ENCODE measurements around the gene SHOC2.

The SHOC2 gene

DNA sequence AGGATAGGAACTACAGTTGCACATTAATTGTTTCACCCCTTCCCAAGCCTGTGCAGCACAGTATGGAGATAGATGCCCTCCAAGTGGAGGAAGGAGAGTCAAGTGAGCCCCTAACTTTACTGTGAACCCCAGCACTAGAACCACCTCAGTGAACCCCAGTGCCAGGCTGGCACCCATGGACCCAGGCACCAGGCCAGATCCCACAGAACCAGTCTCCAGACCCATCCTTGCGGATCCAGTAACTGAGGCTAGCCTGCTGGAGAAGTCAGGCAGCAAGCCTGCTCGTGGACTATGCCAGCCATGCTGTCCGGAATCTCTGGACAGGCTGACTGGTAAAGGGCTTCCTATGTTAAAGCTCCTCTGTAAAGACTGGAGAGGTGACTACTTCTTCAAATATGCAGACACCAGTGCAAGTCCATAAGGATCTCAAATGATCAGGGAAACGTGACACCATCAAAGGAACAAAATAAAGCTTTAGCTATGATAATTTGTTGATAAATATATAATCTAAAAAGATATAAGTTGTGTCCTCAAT, 27.7 kb downstream of the SHOC2 start:
- no peak for DNase-seq

DNA sequence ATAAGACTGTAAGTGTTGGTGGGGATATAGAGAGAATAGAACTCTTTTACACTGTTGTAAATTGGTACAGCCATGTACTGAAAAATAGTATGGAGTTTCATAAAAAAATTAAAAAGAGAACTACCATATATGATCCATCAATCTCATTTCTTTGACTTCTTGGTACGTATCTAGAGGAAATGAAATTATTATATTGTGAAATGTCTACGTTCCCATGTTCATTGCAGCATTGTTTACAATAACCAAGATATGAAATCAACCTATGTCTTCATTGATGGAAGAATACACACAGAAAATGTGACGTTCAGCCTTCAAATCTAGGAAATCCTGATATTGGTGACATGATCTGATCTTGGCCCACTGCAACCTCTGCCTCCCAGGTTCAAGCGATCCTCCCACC, 32.0 kb downstream of the SHOC2 start:
- DNase-seq: no peak

DNA sequence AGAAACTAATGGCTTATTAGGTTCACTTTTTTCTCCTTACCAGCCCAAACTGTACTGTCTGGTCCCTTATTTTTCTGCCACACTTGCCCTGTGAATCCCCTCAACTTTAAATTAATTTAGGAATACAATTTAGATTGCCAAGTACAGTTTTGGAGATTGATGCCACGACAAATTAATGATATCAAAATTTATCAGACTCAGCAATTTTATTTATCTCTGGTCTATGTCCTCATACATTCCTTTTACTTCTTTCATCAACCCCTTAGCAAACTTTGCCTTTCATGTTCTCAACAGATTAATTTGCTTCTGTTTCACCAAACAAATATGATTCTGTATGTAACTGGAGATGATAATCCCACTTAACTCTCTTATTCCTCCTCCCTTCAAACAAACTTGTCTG, 38.2 kb downstream of the SHOC2 start:
- no peak for DNase-seq

DNA sequence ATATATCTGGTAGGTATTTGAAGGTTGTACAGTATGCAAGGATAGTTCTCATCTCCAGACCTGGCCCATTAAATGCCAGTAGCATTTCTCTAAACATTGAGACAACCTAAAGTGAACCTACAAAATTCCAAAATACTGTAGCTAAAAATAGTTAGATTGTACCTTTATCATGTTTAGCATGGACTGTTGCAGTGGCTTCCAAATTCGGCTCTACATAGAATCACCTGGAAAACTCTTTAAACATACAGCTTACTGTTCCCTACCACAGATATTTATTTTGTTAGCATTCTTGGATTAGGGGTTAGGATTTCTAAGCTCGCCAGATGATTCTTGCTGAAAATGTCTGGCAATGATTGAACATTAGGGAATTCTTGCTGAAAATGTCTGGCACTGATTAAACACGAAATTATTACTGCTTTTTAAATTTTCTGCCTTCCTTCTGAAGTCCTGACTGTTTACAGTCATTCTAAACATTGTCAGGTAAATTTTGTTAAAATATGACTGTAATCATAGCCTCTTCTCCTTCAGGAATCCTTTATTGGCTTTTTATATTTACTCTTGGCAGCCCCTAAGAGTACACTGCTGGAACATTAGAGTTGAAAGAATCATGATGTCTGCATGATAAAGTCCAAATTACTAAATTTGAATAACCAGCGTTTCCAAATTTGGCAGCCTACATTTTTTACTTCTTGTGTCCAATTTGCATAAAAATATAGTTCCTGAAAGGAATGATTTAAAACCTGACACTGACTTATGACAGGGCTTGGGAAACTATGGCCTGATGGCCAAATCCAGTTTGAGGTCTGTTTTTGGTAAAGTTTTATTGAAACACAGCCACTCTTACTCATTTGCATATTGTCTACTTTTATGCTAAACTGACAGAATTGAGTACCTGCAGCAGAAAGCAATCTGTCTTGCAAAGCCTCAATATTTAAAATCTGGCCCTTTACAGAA, 40.3 kb downstream of the SHOC2 start:
- DNase-seq: no peak

DNA sequence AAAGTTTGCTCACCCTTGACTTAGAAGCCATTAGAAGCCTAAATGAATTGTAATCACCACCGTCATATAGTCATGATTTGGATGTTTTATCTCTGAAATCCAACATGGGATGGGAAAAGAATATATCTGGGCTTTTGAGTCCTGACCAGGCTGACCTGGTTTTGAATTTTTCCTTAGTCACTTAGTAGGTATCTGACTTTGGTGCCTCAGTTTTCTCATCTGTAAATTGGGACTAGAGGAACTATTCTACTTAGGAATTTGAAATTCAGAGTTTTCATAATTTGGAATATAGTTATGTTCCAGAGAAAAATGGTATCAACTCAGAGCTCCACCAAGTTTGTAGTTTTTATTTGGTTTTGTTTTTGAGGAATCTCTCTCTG, 40.9 kb downstream of the SHOC2 start:
- no peak for DNase-seq

DNA sequence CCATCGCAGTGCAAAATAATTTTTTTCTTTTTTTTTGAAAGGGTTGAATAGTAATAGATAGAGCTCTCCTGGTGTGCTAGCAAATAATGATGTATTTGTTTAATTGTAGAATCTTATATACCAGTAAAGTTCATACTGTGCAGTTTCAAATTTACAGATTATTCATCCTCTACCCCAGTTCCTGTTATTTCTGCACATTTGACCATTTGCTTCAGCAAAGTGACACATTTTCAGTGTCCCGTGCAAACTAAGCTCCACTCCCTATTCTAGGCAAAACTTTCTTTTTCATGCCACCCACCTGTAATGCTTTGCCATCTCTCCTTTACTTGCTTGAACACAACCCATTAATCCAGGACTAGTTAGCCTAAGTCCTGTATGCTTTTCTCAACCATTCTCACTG, 43.0 kb downstream of the SHOC2 start:
- DNase-seq: no peak

DNA sequence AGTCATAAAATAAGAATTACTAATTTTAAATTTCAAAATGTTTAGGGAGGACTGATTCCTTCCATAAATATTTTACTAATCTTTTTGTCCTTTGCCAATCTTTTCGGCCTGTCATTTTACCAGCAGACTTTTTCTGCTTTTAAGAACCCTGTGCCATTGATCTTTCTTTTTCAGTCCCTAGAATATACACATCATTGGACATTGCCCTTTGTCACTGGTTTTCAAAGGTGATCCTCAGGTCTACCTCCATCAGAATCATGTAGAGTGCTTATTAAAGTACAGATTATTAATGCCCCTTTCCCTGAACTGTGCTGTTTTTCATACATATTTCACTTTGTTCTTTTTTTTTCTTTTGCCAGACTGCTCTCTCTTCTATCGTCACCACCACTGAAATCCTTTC, 43.8 kb downstream of the SHOC2 start:
- DNase-seq: no peak

DNA sequence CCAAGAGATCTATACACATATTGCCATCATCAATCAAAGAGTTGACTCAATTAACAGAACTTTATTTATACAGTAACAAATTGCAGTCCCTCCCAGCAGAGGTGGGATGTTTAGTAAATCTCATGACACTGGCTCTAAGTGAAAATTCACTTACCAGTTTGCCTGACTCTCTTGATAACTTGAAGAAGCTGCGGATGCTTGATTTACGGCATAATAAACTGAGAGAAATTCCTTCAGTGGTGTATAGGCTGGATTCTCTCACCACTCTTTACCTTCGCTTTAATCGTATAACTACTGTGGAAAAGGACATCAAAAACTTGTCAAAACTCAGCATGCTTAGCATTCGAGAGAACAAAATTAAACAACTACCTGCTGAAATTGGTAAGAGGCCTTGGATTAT, 45.3 kb downstream of the SHOC2 start:
- DNase-seq: no peak

DNA sequence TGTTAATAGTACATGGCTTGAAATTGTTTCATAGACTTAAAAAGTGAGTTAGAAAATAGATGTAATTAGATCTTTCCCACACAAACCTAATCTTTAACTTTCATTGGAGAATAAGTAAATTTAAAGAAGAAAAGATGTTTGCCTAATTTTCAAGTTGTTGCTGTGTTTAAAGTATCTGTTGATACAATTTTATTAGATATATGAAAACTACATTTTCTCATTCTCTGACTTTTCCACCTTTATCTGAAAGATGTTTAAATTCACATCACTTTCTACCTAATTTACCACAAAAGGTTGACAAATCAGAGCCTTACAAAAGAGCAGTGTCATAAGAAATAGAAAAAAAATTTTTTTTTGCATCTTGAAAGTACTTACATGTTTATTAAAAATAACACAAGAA, 45.8 kb downstream of the SHOC2 start:
- no peak for DNase-seq

DNA sequence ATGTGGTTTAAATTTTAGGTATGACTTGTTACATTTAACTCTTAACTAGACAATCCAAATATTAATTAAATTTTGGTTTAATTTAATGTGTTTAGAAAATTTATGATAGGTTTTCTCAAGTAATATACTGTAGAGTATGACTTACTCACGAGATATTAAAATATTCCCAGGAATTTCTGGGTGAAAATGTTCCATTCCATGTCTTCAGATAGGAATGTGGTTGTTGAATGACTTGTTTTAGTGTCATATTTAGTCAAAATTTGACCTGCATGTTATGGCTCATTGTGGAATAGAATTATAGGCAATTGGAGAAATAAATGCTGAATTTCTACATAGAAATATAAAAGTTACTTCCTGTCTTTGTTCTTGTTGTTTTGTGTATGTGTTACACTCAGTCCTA, 46.7 kb downstream of the SHOC2 start:
- no peak for DNase-seq

DNA sequence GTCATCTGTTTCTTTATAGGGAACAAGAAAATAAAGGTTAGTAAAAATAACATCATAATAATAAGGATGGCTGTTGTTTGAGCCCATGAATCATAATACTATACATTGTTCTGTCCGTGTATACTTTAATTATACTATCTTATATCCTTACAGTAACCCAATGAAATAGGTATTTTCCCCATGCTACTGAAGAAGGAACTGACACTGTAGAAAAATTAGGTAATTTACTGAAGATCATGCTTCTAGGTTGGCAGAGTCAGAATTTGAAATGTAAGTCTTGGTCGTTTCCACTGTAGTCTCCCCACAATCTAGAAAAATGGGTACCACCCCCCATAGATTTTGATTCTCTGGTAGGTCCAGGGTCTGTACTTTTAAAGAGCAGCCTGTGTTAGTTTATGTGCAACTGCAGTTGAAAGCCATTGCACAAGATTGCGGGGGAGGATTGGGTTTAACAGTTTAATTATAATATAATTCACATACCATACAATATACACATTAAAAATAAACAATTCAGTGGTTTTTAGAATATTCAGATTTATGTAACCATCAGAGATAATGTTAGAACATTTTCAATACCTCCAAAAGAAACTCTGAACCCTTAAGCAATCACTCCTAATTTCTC, 47.7 kb downstream of the SHOC2 start:
- DNase-seq: no peak

DNA sequence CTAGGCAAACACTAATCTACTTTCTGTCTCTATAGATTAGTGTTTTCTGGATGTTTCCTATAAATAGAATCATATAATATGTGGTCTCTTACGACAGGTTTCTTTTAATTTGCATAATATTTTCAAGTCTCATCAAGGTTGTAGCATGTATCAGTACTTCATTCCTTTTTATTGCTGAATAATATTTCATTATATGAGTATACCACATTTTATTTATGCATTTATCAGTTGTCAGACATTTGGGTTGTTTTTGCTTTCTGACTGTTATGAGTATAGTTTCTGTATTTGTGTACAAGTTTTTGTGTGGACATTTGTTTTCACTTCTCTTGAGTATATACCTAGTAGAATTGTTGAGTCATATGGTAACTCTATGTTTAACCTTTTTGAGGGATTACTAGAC, 48.2 kb downstream of the SHOC2 start:
- DNase-seq: no peak

DNA sequence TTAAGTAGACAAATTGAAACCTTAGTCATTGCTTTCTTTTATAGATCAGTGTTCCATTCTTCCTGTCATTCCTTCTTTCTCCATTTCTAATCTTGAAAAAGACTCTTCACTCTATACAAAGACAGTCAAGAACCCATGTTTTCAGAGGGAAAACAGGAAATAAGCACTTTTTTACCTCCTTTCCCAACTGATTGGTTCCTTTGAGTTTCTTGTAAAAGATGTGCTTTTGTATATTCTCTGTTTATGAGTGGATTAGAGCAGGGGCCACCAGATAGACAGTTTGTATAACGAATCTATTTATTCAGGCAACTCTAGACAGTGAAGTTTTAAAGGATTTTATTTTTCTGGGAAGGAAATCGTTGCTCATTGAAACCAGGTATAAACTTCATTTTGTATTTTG, 49.8 kb downstream of the SHOC2 start:
- no peak for DNase-seq

DNA sequence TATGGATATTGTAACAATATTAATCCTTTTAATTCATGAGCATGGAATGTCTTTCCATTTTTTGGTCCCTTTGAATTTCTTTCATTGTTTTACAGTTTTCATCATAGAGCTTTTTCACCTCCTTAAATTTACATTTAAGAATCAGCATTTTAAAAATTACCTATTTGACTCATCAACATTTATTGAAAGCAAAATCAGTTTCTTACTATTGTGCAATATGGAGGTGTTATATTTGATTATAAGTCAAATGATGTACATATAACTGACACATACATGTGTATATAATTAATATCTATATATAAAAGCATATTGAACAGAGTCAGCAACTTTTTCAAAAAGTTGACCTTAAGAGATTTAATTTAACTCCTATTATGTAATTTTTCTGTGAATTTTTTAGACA, 52.2 kb downstream of the SHOC2 start:
- no peak for DNase-seq

DNA sequence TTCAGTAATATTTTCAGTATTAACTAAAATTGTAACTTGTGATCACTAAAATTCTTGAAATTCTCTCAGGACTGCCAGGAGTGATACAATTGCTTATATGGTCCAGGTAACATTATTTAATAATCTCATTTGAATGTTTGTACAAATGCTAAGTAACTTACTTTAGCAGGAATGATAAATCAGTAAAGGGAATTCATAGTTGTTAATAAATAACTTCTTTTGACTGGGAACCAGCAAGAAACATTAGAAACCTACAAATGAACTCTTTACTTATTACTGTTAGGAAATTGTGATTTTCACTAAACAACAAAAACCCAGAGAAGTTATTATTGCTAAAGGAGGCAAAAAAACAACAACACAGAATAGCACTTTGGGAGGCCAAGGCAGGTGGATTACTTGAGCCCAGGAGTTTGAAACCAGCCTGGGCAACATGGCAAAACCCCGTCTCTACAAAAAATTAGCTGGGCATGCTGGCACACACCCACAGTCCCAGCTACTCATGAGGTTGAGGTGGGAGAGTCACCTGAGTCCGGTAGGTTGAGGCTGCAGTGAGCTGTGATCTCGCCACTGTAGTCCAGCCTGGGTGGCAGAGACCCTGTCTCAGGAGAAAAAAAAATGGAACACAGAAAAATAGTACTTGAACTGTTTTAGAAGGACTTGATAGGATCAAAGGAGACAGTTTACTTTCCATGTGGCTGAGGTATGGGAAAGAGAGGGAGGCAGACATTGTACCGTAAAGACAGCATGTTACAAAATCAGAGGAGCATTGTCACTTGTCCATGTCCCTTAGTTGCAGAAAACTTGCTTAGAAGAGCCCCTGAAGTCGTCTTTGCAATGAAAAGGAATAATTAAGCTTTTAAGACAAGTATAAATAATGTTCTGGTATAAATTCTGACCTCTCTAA, 53.1 kb downstream of the SHOC2 start:
- no peak for DNase-seq

DNA sequence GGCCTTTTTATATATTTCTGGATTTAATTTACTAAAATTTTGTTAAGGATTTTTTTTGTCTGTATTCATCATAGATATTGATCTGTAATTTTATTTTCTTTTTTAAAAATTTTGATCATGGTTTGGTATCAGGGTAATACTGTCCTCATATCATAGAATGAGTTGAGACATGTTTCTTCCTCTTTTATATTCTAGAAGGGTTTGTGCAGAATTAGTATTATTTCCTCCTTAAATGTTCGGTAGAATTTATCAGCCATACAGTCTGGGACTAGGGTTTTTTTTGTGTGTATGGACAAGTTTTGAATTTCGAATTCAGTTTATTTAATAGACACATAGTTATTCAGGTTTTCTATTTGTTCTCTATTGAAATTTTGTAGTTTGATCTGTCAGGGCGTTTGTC, 54.0 kb downstream of the SHOC2 start:
- DNase-seq: no peak

DNA sequence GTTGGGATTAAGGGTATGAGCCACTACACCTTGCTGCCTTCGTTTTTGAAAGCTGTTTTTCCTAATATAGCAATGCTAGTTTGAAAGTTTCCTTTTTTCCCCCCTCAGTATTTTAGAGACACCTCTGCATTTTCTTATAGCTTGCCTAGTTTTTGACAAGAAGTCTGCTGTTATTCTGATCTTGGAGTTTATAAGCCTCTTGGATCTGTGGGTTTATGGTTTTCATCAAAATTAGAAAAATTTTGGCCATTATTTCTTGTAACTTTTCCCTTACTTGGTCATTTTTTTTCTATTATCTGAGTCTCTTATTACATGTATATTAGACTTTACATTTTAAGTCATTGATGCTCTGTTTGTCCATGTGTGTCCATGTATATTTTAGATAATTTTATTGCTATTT, 57.2 kb downstream of the SHOC2 start:
- no peak for DNase-seq

DNA sequence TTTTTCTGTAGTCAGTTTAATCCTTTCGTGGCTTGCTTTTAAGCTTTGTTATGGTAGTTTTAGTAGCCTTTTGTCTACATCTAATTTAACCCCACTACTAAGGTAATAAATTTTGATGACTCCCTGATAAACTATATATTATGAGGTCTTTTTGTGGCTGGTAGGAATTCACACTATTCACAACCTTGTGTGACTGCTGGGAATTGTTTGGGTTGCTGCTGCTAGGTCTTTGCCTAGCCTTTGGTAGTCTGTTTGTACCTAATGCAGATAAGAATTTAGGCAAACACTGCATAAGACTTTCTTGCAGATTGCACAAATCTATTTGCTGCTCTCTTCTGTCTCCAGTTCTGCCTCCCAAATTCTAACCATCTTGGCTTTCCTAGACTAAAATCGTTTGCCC, 58.3 kb downstream of the SHOC2 start:
- no peak for DNase-seq

DNA sequence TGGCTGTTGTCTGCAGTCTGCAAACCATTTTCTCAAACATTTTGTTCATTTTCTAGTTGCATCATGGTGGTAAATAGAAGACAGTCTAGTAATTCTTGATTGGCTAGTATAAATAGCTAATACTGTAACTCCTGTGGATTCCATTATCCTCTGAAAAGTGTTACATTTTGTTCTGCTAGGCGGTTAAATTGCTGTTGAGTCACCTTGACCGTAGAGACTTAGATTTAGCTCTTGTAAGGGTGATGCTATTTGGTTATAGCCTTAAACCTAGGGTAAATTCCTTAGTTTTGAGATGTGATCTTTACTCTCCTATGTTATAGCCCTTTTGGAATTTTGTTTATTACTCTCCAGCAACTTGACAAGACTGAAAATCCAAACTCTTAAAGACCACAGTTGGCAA, 58.8 kb downstream of the SHOC2 start:
- no peak for DNase-seq

DNA sequence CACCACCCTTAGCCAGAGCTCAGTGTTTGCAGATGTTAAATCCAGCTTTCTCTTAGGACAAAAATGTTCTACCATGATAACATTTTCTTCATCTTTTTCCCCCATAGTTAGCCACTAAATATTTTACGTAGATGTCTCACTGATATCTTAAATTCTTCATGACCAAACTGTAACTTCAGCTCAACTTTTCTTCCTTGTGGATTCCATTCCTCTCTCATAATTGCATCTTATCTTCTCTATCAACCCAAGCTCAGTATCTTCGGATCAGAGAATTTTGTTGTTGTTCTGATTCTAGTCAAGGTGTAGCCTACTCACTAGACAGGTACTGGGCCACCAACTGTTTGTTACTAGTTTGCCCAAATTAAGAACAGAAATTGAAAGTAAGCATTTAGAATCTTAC, 60.2 kb downstream of the SHOC2 start:
- DNase-seq: no peak

DNA sequence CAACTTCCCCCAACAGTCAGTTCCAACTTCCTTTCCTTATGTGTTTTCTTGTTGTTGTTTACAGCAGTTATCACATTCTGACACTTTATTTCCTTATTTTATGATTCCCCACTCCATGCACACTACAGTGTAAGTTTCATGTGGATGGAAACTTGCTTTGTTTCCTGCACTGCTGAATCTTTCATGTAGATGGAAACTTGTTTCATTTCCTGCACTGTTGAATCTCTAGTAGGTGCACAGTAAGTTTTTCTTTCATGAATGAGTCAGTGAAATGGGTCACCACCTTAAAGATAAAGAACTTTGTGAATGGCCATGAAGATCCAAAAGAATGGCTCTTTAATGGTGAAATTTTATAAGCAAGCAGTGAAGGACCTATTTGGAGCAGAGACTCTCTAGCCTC, 61.4 kb downstream of the SHOC2 start:
- peak; percentile 34 for DNase-seq

DNA sequence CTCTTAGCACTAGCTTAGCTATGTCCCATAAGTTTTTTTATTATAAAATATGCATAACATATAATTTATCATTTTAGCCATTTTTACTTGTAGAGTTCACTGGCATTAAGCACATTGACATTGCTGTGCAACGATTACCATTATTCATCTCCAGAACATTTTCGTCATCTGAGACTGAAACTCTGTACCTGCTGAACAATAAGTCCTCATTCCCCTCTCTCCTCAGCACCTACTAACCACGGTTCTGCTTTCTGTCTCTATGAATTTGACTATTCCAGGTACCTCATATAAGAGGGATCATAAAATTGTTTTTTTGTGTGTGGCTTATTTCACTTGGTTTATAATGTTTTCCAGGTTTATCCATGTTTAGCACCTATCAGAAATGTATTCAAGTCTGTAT, 64.1 kb downstream of the SHOC2 start:
- peak; percentile 22 for DNase-seq
